ENCODE results near the gene PIEZO2.

DNA sequence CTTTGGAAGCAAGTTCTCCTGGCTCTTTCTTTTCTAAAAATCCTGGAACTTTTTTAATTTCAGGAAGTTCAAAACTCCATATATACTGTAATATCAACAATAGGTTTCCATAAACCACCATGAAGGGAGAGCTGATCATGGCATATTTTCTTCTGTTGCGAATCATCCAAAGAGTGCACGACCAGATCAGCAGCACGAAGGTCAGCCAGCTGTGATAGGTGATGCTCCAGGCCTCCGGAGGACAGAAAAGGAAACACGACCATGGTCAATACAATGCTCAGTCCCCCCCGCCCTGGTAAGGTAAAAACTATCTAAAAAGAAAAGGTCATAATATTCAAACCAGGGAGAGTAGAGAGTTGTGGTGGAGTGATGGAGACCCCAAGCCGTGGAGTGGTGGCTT lies 354.6 kb downstream of the PIEZO2 start:
- TF ChIP-seq, protein P1, sequence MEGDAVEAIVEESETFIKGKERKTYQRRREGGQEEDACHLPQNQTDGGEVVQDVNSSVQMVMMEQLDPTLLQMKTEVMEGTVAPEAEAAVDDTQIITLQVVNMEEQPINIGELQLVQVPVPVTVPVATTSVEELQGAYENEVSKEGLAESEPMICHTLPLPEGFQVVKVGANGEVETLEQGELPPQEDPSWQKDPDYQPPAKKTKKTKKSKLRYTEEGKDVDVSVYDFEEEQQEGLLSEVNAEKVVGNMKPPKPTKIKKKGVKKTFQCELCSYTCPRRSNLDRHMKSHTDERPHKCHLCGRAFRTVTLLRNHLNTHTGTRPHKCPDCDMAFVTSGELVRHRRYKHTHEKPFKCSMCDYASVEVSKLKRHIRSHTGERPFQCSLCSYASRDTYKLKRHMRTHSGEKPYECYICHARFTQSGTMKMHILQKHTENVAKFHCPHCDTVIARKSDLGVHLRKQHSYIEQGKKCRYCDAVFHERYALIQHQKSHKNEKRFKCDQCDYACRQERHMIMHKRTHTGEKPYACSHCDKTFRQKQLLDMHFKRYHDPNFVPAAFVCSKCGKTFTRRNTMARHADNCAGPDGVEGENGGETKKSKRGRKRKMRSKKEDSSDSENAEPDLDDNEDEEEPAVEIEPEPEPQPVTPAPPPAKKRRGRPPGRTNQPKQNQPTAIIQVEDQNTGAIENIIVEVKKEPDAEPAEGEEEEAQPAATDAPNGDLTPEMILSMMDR (IDR thresholded peaks at IDR 0.05): no peak
- TF ChIP-seq POLR2A (IDR thresholded peaks at IDR 0.05): no peak

Data from esophagus squamous epithelium (tissue), 4 donors.